NT2/D1 (cell line): ENCODE measurements around the gene IQCK.

ENCODE experiments used
- YY1 ChIP-seq: IDR thresholded peaks from 2 replicates; pipeline ENCODE4 v1.6.1; 2011; ENCODE audit not compliant: insufficient read length, insufficient read depth
- ZNF274 ChIP-seq: IDR thresholded peaks from 2 replicates; pipeline ENCODE4 v1.6.1; 2011; ENCODE audit warnings: mild to moderate bottlenecking, low read depth, low read length

GRCh38 chr16:19886073-19886941 lies 168.2 kb downstream of the IQCK start:
- TF ChIP-seq ZNF274: no peak
- TF ChIP-seq YY1: no peak
